Measurements from ENCODE around the gene AASDH. TPM values are rescaled to one million over a fixed set of nuclear protein-coding genes. Genes with fewer than 3 reads are reported as not detected.

Gene AASDH
- total and polyA plus RNA-seq, 12 donors = 2.0 to 8.7 (median 6.2) TPM

DNA sequence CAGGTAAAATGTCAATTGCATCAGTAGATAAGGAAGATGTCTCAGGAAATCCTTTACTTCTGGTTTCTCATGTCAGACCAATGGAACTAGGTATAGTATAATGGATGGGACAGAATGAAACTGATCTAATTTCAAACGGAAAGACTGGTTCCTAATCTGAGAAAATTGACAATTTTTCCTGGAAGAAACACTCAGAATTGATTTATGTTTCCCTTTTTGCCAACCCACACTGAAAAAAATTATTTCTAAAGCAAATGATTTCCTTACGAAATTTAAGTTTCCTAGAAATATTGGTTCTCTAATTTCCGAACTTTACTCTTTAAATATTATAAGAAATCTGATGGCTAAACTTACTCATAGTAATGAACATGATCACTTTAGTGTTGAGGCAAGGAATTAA lies 29.1 kb upstream of the AASDH start:
- TF ChIP-seq, protein P1, sequence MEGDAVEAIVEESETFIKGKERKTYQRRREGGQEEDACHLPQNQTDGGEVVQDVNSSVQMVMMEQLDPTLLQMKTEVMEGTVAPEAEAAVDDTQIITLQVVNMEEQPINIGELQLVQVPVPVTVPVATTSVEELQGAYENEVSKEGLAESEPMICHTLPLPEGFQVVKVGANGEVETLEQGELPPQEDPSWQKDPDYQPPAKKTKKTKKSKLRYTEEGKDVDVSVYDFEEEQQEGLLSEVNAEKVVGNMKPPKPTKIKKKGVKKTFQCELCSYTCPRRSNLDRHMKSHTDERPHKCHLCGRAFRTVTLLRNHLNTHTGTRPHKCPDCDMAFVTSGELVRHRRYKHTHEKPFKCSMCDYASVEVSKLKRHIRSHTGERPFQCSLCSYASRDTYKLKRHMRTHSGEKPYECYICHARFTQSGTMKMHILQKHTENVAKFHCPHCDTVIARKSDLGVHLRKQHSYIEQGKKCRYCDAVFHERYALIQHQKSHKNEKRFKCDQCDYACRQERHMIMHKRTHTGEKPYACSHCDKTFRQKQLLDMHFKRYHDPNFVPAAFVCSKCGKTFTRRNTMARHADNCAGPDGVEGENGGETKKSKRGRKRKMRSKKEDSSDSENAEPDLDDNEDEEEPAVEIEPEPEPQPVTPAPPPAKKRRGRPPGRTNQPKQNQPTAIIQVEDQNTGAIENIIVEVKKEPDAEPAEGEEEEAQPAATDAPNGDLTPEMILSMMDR (IDR thresholded peaks at IDR 0.05) = no peak
- DNase-seq (no peak), ATAC-seq (no peak)
- no peaks in the 10 kb centered on the region for H3K9me3 ChIP-seq
- H3K4me3 ChIP-seq = no peak overlapping the region
- intact Hi-C loops (cut with DNase I) = no loop called here
- no peaks in the 10 kb centered on the region for H3K27me3 ChIP-seq
- 76 to 83% methylated on average over 3 of the region's 3 CpGs for WGBS, 2 donors
- no peaks in the 10 kb centered on the region for H3K36me3 ChIP-seq
- no peak overlapping the region for H3K27ac ChIP-seq
- H3K4me1 ChIP-seq = peaks cover 0 to under 1% (median 0%) of the 10 kb centered on the region in 9 donors

DNA sequence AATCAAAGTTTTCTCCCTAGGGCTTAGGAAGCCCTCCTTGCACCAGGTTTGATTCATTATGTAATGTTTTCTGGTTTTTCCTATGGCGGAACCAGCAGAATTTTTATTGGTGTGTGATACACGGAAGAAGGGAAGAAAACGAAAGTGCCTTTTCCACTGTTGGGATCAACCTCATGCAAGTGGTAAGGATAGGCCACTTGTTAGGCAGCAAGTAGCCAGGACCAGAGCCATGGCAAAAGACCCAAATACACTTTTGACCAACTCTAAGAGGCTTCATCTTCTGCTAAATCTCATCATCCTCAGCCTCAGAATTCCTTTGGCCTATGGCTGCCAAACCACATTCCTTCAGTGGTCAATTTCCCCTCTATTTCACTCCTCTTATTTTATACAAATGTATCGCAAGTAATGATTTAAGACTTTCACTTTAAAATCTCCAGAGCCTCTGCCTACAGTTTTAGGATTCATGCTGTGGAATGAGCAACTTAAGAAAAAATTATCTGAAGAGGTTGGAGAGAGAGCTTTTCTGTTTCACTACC lies 26.9 kb upstream of the AASDH start:
- no peak overlapping the region for H3K27ac ChIP-seq
- TF ChIP-seq, protein P1 (IDR thresholded peaks at IDR 0.05) = no peak
- ATAC-seq (no peak), DNase-seq (no peak)
- 89 to 95% methylated on average over 4 of the region's 4 CpGs for WGBS, 2 donors
- intact Hi-C loops (cut with DNase I) = no loop called here
- H3K36me3 ChIP-seq = no peaks in the 10 kb centered on the region
- no peak overlapping the region for H3K4me3 ChIP-seq
- H3K27me3 ChIP-seq = no peaks in the 10 kb centered on the region
- H3K9me3 ChIP-seq = no peaks in the 10 kb centered on the region
- peaks cover 0 to 17% (median 12%) of the 10 kb centered on the region in 9 donors for H3K4me1 ChIP-seq

DNA sequence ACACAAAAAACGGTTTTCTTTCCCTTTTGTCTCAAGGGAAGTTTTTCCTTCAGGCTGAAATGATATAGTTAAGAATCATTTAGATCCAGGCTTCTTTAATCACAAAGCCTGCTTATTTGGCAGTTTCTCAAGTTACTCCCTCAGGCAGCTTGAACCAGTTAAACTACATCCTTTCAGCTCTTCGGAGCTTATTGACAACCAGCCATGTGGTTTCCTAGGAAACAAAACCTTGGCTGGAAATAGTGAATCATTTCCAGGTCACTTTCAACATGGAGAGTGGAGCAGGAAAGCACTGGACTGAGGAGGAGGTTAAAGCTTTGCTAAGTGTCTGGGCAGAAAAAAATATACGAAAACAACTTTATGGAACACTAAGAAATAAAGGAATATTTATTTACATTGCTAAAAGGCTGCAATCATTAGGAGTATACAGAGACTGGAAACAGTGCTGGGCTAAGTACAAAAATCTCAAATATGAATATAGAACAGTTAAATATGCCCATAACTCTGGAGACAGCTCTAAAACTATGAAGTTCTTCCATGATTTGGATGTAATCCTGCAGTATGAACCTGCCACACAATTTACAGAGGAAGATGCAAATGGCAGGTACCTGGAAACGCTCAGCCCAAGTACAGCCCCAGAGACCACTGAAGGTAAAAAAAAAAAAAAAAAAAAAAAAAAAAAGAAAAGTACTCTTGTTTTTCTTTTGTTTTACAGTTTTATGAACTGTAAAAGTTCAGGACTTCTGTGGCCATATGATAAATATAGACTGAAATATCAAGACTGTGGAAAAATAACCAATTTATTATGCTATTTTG lies 23.2 kb upstream of the AASDH start:
- Histone ChIP-seq H3K9me3 (no peaks in the 10 kb centered on the region), H3K27ac (peak overlapping the region in 6 of 10 donors; percentile 18 to 72 (median 56)), H3K4me1 (peaks cover 0 to 18% (median 12%) of the 10 kb centered on the region in 9 donors), H3K27me3 (no peaks in the 10 kb centered on the region), H3K4me3 (peak overlapping the region in 8 of 10 donors; percentile 15 to 47 (median 32)), H3K36me3 (peaks cover 0 to 15% (median 0%) of the 10 kb centered on the region in 9 donors)
- intact Hi-C loops (cut with DNase I) = no loop called here
- TF ChIP-seq, protein P1 (IDR thresholded peaks at IDR 0.05) = no peak
- ATAC-seq (peak; percentile 93 to 98 (median 97)), DNase-seq (peak in 1 of 2 donors; percentile 86)
- 26 to 28% methylated on average over 4 of the region's 4 CpGs for WGBS, 2 donors

DNA sequence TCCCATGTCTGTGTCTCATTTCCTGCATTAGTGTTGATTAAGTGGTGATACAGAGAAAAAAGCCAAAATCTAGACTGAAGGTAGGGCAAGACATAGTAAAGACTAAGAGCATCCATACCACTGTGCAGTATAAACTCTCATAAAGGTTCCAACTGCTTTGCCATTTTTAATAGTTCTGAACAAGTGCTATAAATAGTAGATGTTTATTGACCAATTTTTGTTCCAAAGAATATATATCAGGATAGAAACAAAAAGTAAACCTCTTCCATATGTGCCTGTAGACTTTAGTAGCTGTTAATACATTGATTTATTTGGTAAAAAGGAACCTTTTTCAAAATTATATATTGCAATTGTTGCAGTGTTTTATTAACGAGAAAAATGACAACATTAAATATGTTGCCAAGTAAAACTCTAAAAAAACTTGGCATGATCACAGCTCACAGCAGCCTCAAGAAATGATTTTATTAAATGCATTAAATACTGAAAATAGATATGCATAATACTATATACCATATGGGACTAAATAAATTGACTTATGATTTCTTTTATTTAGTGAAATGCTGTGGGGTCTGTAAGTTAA lies 22.3 kb upstream of the AASDH start:
- DNase-seq (no peak), ATAC-seq (no peak)
- Histone ChIP-seq H3K9me3 (no peaks in the 10 kb centered on the region), H3K36me3 (peaks cover 0 to 19% (median 0%) of the 10 kb centered on the region in 9 donors), H3K27ac (peak overlapping the region in 6 of 10 donors; percentile 18 to 72 (median 56)), H3K27me3 (no peaks in the 10 kb centered on the region), H3K4me3 (peak overlapping the region in 5 of 10 donors; percentile 27 to 47 (median 37)), H3K4me1 (peaks cover 0 to 18% (median 12%) of the 10 kb centered on the region in 9 donors)
- intact Hi-C loops (cut with DNase I) = no loop called here
- TF ChIP-seq, protein P1 (IDR thresholded peaks at IDR 0.05) = no peak
- WGBS, 2 donors = 13 to 39% methylated on average over 1 of the region's 1 CpG

Data from heart right ventricle (tissue), 16 donors.